Mucosa of rectum (tissue), 2 donors: Measurements from ENCODE around the gene KRTAP9-4.
"Not testable (repeated sequence)": the region's sequence is repeated elsewhere in the genome, so short reads cannot be mapped to it uniquely, and the experiment has no call there.

ENCODE experiments used
- H3K27ac ChIP-seq, 2 donors: one replicate each; pipeline ENCODE4 v1.7.0; 2013; ENCODE audit warnings: inconsistent platforms in 2 of 2, low read depth in 2 of 2, low read length in 2 of 2
- H3K27me3 ChIP-seq, 2 donors: one replicate each; pipeline ENCODE4 v1.7.0; 2013; ENCODE audit warnings: low read length in 2 of 2; ENCODE audit not compliant: control insufficient read depth in 2 of 2, insufficient read depth in 2 of 2
- H3K36me3 ChIP-seq, 2 donors: one replicate each; pipeline ENCODE4 v1.7.0; 2013; ENCODE audit warnings: low read length in 2 of 2; ENCODE audit not compliant: control insufficient read depth in 2 of 2, insufficient read depth in 2 of 2
- H3K4me1 ChIP-seq, 2 donors: one replicate each; pipeline ENCODE4 v1.7.0; 2013; ENCODE audit warnings: low read length in 2 of 2, mild to moderate bottlenecking in 1 of 2; ENCODE audit not compliant: control insufficient read depth in 2 of 2, insufficient read depth in 2 of 2
- H3K4me3 ChIP-seq, 2 donors: one replicate each; pipeline ENCODE4 v1.7.0; 2013; ENCODE audit warnings: low read length in 2 of 2
- H3K9ac ChIP-seq, 2 donors: one replicate each; pipeline ENCODE4 v1.7.0; 2013; ENCODE audit warnings: low read length in 2 of 2, low read depth in 1 of 2, mild to moderate bottlenecking in 1 of 2
- H3K9me3 ChIP-seq, 2 donors: one replicate each; pipeline ENCODE4 v1.7.0; 2013; ENCODE audit warnings: low read length in 2 of 2; ENCODE audit not compliant: control insufficient read depth in 2 of 2
- donor health status: healthy.
- donor health status: Normal muscosa, but diverticular disease.

The KRTAP9-4 gene

GRCh38 chr17:41237116-41237515, 12.4 kb upstream of the KRTAP9-4 start:
- not testable (repeated sequence) for H3K4me3 ChIP-seq, H3K36me3 ChIP-seq

GRCh38 chr17:41237949-41238437, 11.5 kb upstream of the KRTAP9-4 start, which contains the start of gene KRTAP9-8:
KRTAP9-8 (plus strand) TSS chr17:41237999; CDS start chr17:41238052, 53 bp downstream.
- H3K4me1 ChIP-seq, H3K27me3 ChIP-seq, H3K9me3 ChIP-seq, H3K36me3 ChIP-seq, H3K4me3 ChIP-seq, H3K27ac ChIP-seq, H3K9ac ChIP-seq: not testable (repeated sequence)

More at GRCh38 chr17:41237116-41237515, 12.4 kb upstream of the KRTAP9-4 start:
- not testable (repeated sequence) for H3K4me1 ChIP-seq, H3K9me3 ChIP-seq, H3K9ac ChIP-seq, H3K27ac ChIP-seq, H3K27me3 ChIP-seq

- H3K9me3 ChIP-seq, H3K27me3 ChIP-seq, H3K36me3 ChIP-seq, H3K27ac ChIP-seq, H3K4me3 ChIP-seq, H3K4me1 ChIP-seq, H3K9ac ChIP-seq: not testable (repeated sequence)
Observed at GRCh38 chr17:41246995-41247787, 2.3 kb upstream of the KRTAP9-4 start.

- Histone ChIP-seq H3K9me3 (no peaks in the 10 kb centered on the region), H3K4me3 (no peak overlapping the region), H3K9ac (no peak overlapping the region), H3K36me3 (no peaks in the 10 kb centered on the region), H3K4me1 (no peaks in the 10 kb centered on the region), H3K27me3 (peaks cover 5 to 6% of the 10 kb centered on the region in 2 donors), H3K27ac (no peak overlapping the region)
Observed at GRCh38 chr17:41251261-41251660, 1.8 kb downstream of the KRTAP9-4 start.

- Histone ChIP-seq H3K9ac (no peak overlapping the region), H3K27me3 (peaks cover 11 to 18% of the 10 kb centered on the region in 2 donors), H3K27ac (no peak overlapping the region)
Observed at GRCh38 chr17:41254861-41255260, 5.4 kb downstream of the KRTAP9-4 start.

GRCh38 chr17:41255381-41256290, 6.1 kb downstream of the KRTAP9-4 start, which contains the start of gene KRTAP9-9:
KRTAP9-9 (plus strand) TSS chr17:41255384.
- not testable (repeated sequence) for H3K27ac ChIP-seq, H3K9ac ChIP-seq, H3K9me3 ChIP-seq, H3K4me1 ChIP-seq, H3K4me3 ChIP-seq, H3K36me3 ChIP-seq
- peaks cover 11 to 18% of the 10 kb centered on the region in 2 donors for H3K27me3 ChIP-seq

More at GRCh38 chr17:41254861-41255260, 5.4 kb downstream of the KRTAP9-4 start:
- Histone ChIP-seq H3K4me3 (no peak overlapping the region), H3K9me3 (no peaks in the 10 kb centered on the region), H3K4me1 (no peaks in the 10 kb centered on the region), H3K36me3 (no peaks in the 10 kb centered on the region)

- H3K4me3 ChIP-seq = no peak overlapping the region
- no peak overlapping the region for H3K27ac ChIP-seq
- no peaks in the 10 kb centered on the region for H3K36me3 ChIP-seq
- H3K27me3 ChIP-seq = peaks cover 9 to 18% of the 10 kb centered on the region in 2 donors
- H3K9ac ChIP-seq = no peak overlapping the region
- no peaks in the 10 kb centered on the region for H3K4me1 ChIP-seq
- H3K9me3 ChIP-seq = no peaks in the 10 kb centered on the region
Observed at GRCh38 chr17:41256291-41256685, 6.8 kb downstream of the KRTAP9-4 start.

GRCh38 chr17:41258406-41258805, 8.9 kb downstream of the KRTAP9-4 start:
- no peaks in the 10 kb centered on the region for H3K9me3 ChIP-seq
- H3K27me3 ChIP-seq = peaks cover 14% of the 10 kb centered on the region in 2 donors
- no peak overlapping the region for H3K4me3 ChIP-seq
- H3K36me3 ChIP-seq = no peaks in the 10 kb centered on the region
- H3K9ac ChIP-seq = no peak overlapping the region
- no peak overlapping the region for H3K27ac ChIP-seq
- no peaks in the 10 kb centered on the region for H3K4me1 ChIP-seq

- H3K4me1 ChIP-seq = no peaks in the 10 kb centered on the region
- no peaks in the 10 kb centered on the region for H3K36me3 ChIP-seq
- H3K27me3 ChIP-seq = peaks cover 2 to 10% of the 10 kb centered on the region in 2 donors
- H3K27ac ChIP-seq = no peak overlapping the region
- H3K4me3 ChIP-seq = no peak overlapping the region
- H3K9ac ChIP-seq = no peak overlapping the region
- no peaks in the 10 kb centered on the region for H3K9me3 ChIP-seq
Observed at GRCh38 chr17:41263212-41263611, 13.7 kb downstream of the KRTAP9-4 start.

- Histone ChIP-seq H3K27ac (no peak overlapping the region), H3K4me1 (no peaks in the 10 kb centered on the region), H3K36me3 (no peaks in the 10 kb centered on the region)
Observed at GRCh38 chr17:41264599-41264998, 15.1 kb downstream of the KRTAP9-4 start.

More at GRCh38 chr17:41264599-41264998, 15.1 kb downstream of the KRTAP9-4 start:
- H3K9me3 ChIP-seq = no peaks in the 10 kb centered on the region
- no peak overlapping the region for H3K9ac ChIP-seq
- H3K27me3 ChIP-seq = peaks cover 0 to 10% of the 10 kb centered on the region in 2 donors
- H3K4me3 ChIP-seq = no peak overlapping the region
